ENCODE data around the gene MRPL43.
A peak's percentile ranks its signal among the peaks of the same experiment; 100 is the strongest.
"Not testable (repeated sequence)": the region's sequence is repeated elsewhere in the genome, so short reads cannot be mapped to it uniquely, and the experiment has no call there.

MRPL43 gene

DNA sequence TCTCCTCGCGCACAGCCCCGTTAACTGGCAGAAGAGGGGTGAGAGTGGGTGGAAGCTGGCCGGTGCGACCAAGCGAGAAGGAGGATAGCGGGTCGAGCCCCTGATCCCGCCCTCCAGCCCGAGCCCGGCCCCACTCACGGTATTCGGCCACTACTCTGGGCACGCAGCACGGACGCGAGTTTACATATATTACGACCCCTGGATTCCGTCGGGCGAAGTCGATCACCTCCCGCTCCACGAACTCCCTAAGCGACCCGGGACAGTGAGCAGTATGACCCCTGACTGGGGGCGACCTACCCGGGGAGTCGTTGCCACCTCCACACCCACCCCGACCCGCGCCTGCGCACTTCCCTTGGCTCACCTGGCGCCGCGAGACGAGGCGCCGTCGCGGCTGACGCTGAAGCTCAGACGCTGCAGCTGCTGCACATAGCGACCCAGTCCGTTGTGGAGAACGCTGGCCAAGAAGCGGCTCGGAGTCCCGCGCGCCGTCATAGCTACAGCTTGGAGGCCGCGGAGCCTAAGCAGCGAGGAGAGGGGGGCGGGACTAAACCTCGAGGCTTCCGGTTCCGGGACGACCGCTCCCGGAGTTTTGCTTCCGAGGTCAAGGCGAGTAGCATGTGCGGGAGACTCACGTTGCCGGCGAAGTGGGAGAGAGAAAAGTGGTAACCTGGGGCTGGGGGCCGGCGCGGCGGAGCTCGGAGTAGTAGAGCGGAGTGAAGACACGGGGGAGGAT, at the start of gene MRPL43, which contains the start of gene TWNK:
MRPL43 (minus strand) TSS at position 546 of the 733 bp plus-strand sequence; CDS start at position 492, 54 bp downstream.
TWNK (plus strand) TSS at position 592 of the 733 bp plus-strand sequence. CDS start 668 bp downstream, outside the sequence.
- DNase-seq (ENCODE audit: low read depth in 2 of 2) = peak; percentile 65 to 71

GRCh38 chr10:101036726-101037125, 49.4 kb upstream of the MRPL43 start:
- DNase-seq (ENCODE audit: low read depth in 2 of 2) = no peak

- no peak for DNase-seq (ENCODE audit: low read depth in 2 of 2)
These were observed 48.8 kb upstream of the MRPL43 start for GRCh38 chr10:101035916-101036702.

- no peak for DNase-seq (ENCODE audit: low read depth in 2 of 2)
These were observed 48.0 kb upstream of the MRPL43 start for GRCh38 chr10:101035314-101035713.

DNA sequence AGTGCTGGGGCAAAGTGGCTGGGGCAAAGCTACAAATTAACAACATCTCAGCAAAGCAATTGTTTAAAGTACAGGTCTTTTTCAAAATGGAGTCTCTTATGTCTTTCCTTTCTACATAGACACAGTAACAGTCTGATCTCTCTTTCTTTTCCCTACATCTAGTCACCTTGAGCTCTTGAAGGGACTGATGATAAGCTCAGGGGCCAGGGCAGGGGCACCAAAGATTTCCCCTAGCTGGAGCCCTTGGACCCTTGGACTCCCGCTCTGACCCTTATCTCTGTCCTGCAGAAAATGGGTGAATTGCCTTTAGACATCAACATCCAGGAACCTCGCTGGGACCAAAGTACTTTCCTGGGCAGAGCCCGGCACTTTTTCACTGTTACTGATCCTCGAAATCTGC, 47.1 kb upstream of the MRPL43 start:
- DNase-seq (ENCODE audit: low read depth in 2 of 2) = not testable (repeated sequence)

- no peak for DNase-seq (ENCODE audit: low read depth in 2 of 2)
These were observed 46.0 kb upstream of the MRPL43 start for GRCh38 chr10:101033276-101033675.

GRCh38 chr10:101032637-101033224, 45.4 kb upstream of the MRPL43 start:
- DNase-seq (ENCODE audit: low read depth in 2 of 2) = peak; percentile 27 to 43

- peak; percentile 58 to 59 for DNase-seq (ENCODE audit: low read depth in 2 of 2)
These were observed 44.7 kb upstream of the MRPL43 start for GRCh38 chr10:101031796-101032636.

DNA sequence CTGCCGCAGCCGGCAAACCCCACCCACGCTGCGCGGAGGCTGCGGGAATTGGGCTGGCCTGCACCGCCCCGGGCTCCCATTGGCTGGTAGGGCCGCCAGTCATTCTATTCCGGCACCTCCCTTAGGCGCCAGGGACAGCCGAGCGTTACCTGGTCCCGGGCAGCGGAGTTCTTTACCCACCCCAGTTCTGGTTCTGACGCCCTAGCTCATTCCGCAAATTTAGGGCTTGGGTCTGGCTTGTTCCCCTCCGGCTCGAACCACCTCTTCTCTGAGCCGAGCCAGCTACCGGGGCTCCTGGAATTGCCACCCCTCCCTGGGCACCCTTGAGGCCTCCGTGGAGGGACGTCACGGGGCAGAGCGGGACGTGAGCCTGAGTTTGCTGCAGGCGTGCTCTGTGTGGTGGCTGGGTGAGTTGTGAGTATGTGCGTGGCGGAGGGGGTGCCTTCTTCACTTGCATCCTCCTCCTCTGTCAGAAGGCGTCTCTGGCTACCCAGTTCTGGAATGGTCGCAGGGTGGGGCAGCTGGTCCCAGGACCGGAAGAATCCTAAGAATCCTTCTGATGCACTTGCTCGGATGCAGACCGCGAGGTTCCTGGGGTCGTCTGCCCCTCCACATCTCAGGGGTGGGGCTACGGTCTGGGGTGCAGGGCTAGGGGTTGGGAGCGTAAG, 44.0 kb upstream of the MRPL43 start, which contains the start of the genes PDZD7 and SFXN3:
PDZD7 (minus strand) TSS at position 2 of the 668 bp plus-strand sequence. CDS start 910 bp downstream, outside the sequence.
SFXN3 (plus strand) TSS at position 107 of the 668 bp plus-strand sequence. CDS start 3,461 bp downstream, outside the sequence.
- peak; percentile 93 to 94 for DNase-seq (ENCODE audit: low read depth in 2 of 2)

DNA sequence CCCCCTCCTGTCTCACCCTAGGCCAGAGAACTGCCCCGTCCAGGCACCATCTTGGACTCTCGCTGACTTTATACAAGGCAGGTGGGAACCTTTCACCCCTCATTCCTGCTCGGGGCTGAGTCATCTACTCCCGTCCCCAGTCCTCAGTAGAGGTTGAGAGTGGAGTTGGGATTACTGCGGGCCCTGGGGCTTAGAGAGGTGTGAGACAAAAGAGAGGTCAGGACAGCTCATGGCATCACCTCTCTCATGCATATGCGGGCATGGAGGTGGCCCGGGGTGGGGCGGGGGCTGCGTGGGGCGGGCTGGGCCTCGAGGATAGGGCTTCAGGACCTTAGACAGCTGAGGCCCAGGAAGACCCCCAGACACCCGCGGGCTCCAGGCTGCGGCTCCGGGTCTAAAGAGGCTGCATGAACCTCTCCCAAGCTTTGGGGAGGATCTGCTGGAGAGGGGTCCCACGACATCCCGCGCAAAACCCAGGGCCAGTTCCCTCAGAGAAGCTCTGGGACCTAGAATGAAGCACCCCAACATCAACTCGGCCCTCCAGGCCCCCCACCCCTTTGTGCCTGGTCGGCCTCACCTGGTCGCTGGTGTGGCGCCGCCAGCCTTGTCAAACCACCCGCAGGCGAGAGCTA, 43.3 kb upstream of the MRPL43 start:
- no peak for DNase-seq (ENCODE audit: low read depth in 2 of 2)

GRCh38 chr10:101029520-101030295, 42.4 kb upstream of the MRPL43 start:
- DNase-seq (ENCODE audit: low read depth in 2 of 2) = no peak

- no peak for DNase-seq (ENCODE audit: low read depth in 2 of 2)
These were observed 41.4 kb upstream of the MRPL43 start for GRCh38 chr10:101028446-101029337.

GRCh38 chr10:101027106-101027720, 39.9 kb upstream of the MRPL43 start:
- DNase-seq (ENCODE audit: low read depth in 2 of 2) = no peak

GRCh38 chr10:101022967-101023705, 35.8 kb upstream of the MRPL43 start:
- DNase-seq (ENCODE audit: low read depth in 2 of 2) = no peak

- DNase-seq (ENCODE audit: low read depth in 2 of 2) = no peak
These were observed 34.5 kb upstream of the MRPL43 start for GRCh38 chr10:101021692-101022251.

- DNase-seq (ENCODE audit: low read depth in 2 of 2) = no peak
These were observed 33.9 kb upstream of the MRPL43 start for GRCh38 chr10:101021239-101021638.

Data from stimulated activated CD8-positive, alpha-beta memory T cell treated with anti-CD3 and anti-CD28 coated beads, Interleukin-7, amount 100 ng/mL, for 1 hour (primary cell).